ENCODE results near the gene SPTB.

The SPTB gene

DNA sequence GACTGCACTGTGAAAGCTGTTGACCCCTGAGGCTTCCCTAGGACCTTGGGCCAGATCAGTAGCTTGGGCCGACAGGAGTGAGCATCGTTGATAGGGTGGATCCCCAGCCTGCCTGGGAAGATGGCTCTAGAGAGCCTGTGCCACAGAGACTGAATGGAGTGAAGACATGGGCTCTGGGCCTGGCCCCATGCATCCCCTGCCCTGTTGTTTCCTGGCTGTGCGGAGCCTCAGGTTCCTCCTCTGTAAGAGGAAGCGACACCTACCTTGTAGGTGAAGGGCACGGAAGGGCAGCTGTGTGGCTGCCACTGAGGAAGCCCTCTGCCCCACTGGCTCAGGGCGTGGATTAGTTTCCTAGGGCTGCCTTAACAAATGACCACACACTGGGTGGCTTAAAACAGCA is 151.6 kb downstream of the SPTB start:
- no peak overlapping the region for H3K4me3 ChIP-seq (ENCODE audit: low read depth, low read length)
- TF ChIP-seq, protein P1, sequence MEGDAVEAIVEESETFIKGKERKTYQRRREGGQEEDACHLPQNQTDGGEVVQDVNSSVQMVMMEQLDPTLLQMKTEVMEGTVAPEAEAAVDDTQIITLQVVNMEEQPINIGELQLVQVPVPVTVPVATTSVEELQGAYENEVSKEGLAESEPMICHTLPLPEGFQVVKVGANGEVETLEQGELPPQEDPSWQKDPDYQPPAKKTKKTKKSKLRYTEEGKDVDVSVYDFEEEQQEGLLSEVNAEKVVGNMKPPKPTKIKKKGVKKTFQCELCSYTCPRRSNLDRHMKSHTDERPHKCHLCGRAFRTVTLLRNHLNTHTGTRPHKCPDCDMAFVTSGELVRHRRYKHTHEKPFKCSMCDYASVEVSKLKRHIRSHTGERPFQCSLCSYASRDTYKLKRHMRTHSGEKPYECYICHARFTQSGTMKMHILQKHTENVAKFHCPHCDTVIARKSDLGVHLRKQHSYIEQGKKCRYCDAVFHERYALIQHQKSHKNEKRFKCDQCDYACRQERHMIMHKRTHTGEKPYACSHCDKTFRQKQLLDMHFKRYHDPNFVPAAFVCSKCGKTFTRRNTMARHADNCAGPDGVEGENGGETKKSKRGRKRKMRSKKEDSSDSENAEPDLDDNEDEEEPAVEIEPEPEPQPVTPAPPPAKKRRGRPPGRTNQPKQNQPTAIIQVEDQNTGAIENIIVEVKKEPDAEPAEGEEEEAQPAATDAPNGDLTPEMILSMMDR (IDR thresholded peaks at IDR 0.05; ENCODE audit: borderline replicate concordance, insufficient read depth, low read depth, low read length): no peak

DNA sequence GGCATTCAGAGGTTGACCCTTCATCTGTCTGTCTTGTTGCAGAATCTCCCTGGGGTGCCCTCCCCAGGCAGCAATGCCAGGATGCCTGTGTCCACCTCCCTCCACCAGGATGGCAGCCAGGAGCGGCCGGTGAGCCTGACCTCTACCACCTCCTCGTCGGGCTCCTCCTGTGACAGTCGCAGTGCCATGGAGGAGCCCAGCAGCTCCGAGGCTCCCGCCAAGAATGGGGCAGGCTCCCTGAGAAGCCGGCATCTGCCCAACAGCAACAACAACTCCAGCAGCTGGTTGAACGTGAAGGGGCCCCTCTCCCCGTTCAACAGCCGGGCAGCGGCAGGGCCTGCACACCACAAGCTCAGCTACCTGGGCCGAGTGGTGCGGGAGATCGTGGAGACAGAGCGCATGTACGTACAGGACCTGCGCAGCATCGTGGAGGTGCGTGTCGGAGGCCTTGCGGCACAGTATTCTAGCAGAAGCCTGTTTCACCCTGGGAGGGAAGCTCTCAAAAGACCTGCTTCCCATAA is 152.1 kb downstream of the SPTB start:
- no peak overlapping the region for H3K4me3 ChIP-seq (ENCODE audit: low read depth, low read length)
- TF ChIP-seq, protein P1 (IDR thresholded peaks at IDR 0.05; ENCODE audit: borderline replicate concordance, insufficient read depth, low read depth, low read length): no peak

DNA sequence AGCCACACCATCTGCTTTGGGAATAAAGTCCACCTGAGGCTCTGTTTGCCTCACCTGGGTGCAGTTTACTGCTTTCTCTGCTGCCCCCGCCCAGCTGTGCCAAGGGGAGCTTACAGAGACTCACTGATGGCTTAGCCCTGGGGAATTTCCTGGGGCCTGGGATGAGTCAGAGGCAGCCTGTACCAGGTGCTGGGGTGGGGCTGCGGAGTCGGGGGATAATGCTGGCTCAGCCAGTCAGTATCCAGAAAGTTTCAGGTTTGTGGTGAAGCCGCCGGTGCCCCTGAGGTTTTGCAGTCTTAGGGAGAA is 153.2 kb downstream of the SPTB start:
- TF ChIP-seq, protein P1 (IDR thresholded peaks at IDR 0.05; ENCODE audit: borderline replicate concordance, insufficient read depth, low read depth, low read length): no peak
- no peak overlapping the region for H3K4me3 ChIP-seq (ENCODE audit: low read depth, low read length)

DNA sequence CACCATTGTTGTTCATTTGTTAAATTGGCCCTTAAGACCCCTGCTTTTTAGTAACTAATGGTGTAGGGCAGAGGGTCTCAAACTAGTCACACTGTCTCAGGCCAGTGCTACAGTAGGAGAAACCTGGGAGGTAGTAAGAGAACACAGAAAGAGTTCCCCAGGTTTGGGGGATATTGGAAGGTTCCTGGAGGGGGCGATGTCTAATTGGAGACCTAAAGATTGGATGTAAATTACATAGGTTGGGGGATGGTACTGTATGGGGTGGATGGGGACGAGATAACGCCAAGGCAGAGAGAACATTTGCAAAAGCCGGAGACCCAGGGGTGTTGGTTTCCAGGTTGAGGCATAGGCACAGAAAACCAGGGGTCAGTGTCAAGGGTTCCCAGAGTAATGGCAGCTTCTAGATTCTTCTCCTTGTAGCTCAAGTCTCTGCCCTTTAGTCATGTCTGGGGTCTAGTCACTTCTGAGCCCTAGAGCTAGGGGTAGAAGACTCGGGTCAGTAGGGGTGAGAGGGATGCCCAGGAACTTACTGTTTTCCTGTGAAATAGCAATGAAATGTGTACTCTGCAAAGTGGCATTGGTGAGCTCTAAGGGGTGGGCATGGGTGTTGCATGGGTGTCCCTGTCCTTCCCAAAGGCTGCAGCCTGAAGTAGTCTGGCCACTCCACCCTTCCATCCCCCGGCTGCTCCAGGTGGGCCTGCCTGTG is 153.7 kb downstream of the SPTB start:
- H3K4me3 ChIP-seq (ENCODE audit: low read depth, low read length): no peak overlapping the region
- TF ChIP-seq, protein P1 (IDR thresholded peaks at IDR 0.05; ENCODE audit: borderline replicate concordance, insufficient read depth, low read depth, low read length): no peak

DNA sequence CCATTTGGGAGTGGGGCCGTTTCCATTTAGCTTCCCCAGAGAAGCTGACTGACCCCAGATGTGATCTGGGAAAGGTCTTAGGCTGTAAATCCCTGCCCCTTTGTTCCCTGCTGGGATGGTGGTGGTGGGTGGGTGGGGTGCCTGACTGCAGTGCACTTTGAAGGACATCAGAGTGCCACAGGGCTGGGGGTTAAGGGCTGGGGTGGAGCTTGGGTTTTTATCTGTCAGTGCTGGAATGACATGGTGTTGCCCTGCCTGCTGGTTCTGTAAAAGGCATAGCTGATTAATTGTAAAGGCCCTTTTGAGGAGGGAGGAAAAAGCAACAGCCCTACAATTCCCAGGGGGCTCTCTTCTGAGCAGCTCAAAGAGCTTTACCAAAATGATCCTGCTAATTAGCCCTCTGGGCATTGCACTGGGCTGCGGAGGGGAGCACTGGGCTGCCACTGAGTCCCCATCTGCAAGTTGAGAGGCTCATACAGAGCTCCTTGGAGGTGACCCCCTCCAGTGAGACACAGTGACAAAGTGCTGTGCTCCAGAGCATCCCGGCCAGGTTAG is 154.4 kb downstream of the SPTB start:
- no peak overlapping the region for H3K4me3 ChIP-seq (ENCODE audit: low read depth, low read length)
- TF ChIP-seq, protein P1 (IDR thresholded peaks at IDR 0.05; ENCODE audit: borderline replicate concordance, insufficient read depth, low read depth, low read length): no peak

DNA sequence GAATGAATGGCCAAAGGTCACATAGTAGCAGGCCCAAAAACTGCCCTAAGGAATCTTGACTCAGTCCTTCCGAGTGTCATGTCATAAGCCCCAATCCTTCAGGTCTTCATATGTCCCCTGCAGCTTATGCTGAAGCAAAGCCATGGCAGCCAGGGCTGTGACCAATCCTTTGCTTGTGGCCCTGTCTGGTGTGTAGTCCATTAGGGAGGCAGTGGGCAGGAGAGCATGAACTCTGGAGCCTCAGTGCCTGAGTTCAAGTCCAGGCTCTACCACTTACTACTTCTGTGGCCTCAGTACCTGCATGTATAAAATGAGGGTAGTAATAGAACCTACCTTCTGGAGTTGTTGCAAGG is 155.2 kb downstream of the SPTB start:
- no peak overlapping the region for H3K4me3 ChIP-seq (ENCODE audit: low read depth, low read length)
- TF ChIP-seq, protein P1 (IDR thresholded peaks at IDR 0.05; ENCODE audit: borderline replicate concordance, insufficient read depth, low read depth, low read length): no peak

Measured in GM12875 (cell line).